ENCODE results near the gene MEF2A. TPM values are rescaled to one million over a fixed set of nuclear protein-coding genes. Genes with fewer than 3 reads are reported as not detected.
"Not testable (repeated sequence)": the region's sequence is repeated elsewhere in the genome, so short reads cannot be mapped to it uniquely, and the experiment has no call there.

MEF2A gene
- 25.5 TPM for total RNA-seq

- ATAC-seq = peak; percentile 90
These were observed at the start of gene MEF2A for GRCh38 chr15:99565299-99566156. Gene MEF2A (plus strand): TSS chr15:99565984. CDS start chr15:99633120, 67,136 bp downstream.

GRCh38 chr15:99518191-99518590 is 47.6 kb upstream of the MEF2A start:
- ATAC-seq = no peak

DNA sequence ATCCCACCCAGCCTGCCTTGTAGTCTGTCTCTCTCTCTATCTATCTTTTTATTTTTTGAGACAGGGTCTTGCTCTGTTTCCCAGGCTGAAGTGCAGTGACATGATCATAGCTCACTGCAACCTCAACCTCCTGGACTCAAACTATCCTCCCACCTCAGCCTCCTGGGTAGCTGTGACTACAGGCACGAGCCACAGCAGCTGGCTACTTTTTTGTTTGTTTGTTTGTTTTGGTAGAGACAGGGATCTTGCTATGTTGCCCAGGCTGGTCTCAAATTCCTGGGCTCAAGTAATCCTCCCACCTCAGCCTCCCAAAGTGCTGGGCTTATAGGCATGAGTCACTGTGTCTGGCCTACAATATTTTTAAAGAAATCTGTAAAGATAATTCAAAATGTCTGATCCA is 46.4 kb upstream of the MEF2A start:
- ATAC-seq = not testable (repeated sequence)

DNA sequence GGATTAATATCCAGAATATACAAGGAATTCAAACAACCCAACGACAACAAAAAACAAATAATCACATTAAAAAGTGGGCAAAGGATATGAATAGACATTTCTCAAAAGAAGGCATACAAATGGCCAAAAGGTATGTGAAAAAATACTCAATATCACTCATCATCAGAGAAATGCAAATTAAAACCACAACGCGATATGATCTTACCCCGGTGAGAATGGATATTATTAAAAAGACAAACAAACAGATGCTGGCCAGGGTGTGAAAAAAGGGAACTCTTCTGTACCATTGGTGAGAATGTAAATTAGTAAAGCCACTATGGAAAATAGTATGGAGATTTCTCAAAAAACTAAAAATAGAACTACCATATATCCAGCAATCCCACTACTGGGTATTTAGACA is 43.5 kb upstream of the MEF2A start:
- ATAC-seq = no peak

DNA sequence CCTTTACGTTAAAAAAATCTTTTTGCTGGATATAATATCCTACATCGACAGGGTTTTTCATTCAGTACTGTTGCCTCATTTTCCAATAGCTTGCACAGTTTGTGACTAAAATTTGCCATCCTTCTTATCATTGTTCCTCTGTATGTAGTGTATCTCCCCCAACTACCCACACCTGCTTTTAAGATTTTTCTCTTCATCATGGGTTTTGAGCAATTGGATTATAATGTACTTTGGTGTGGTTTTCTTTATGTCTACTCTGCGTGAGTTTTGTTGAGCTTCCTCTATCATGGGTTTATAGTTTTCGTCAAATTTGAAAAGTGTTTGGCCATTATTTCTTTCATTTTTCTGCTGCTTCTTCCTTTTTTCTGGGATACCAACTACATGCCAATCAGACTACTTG is 39.6 kb upstream of the MEF2A start:
- no peak for ATAC-seq

DNA sequence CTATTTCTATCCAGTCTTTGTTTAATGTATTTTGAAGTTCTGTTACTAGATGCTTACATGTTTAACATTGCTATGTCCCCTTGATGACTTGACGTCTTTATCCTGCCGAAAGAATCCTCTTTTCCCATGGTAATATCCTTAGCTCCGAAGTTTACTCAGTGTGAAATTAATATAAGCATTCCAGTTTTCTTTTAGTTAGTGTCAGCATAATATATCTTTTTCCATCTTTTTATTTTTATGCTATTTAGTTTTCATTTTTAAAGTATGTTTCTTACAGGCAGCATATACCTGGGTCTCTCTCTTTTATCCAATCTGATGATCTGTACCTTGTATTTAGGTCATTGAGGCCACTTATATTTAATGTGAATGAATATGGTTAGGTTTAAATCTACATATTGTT is 39.1 kb upstream of the MEF2A start:
- no peak for ATAC-seq

DNA sequence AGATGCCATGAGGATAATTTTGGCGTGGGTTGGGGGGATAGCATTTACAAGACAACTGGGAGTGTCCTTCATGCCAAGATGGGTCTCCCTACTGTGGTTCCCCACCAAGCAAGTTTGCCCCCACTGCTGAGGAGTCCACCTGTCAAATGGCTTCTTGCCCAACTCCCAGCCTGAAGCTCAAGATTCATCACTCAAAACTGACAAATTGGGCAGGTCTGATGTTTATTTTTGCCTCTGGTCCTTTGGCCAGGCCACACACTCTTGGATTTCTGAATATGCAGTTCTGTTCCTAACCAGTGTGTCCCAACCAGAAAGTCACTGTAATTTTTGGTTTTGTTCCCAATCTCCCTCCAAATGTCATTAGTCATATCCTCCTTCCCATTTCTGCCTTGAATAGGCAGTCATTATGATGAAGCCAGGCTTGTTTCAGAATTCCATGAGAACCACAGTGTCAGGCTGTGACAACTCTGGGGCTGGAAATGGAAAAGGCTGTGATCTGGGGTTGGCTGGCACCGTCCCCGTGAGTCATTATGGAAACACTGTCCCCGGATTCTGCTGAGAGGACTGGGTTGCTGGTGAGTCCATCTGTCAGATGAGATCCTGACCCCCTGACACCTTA is 29.3 kb upstream of the MEF2A start:
- ATAC-seq = peak; percentile 48

DNA sequence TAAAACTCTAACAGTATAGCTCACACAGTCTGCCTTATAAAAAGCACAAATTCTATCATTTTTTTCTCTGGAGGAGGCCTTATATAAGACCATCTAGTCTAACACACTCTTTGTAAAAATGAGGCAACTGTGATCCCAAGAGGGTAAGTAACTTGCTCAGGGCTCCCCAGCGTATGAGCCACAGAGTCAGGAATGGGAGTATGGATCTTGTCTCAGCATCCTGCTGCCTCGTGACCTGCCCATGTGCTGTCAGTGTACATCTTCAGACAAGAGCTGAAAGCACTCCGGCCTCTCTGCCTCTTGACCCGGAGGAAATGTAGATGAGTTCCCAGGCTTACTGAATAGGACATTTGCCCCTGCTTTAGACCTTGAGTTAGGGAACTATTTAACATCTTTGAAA is 28.4 kb upstream of the MEF2A start:
- ATAC-seq = no peak

DNA sequence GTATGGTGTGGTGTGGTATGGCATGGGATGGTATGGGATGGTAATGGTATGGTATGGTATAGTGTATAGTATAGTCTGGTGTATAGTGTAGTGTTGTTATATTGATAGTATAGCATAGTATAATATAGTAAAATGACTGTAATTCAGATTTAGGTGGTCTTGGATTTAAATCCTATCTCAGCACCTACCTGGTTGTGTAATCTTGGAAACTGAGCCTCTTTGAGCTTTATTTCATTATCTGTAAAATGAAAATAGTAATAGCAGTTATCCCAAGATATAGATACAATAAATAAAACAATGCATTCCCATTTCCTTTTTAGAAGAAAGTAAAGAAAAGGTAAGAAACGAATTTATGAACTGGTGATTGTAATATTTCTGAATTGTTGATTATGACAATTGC is 27.5 kb upstream of the MEF2A start:
- ATAC-seq = no peak

- ATAC-seq = no peak
These were observed 23.0 kb upstream of the MEF2A start for GRCh38 chr15:99542828-99543227.

GRCh38 chr15:99545605-99546004 is 20.2 kb upstream of the MEF2A start:
- no peak for ATAC-seq

DNA sequence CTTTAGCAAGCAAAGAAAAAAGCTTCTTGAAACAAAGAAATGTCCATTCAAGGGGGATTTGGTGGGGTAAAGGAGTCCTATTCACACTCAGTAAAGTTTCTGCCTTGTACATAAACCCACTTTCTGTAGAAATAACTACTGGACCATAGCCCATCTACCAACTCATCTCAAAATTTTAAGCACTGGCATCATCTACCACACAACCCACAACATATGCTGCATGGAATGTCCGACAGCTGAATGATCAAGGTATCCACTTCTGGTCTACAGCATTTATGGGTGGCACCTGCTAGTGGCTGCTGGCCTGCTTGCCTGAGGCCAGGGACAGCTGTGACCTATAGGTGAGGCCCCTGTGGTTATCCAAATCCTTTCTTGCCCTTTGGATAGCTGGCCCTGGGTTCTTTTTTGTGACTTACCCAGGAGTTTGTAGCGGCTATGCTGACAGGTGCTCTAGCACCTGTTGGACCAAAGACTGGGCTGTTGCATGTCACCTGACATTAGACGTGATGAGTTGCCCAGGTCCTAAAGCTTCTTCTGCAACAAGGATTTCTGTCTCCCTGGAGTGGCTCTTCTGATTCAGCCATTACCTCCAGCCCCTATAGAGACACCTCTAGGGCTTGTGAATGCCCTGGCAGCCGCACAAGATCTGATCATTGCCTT is 19.2 kb upstream of the MEF2A start:
- no peak for ATAC-seq

GRCh38 chr15:99547517-99547916 is 18.3 kb upstream of the MEF2A start:
- no peak for ATAC-seq

DNA sequence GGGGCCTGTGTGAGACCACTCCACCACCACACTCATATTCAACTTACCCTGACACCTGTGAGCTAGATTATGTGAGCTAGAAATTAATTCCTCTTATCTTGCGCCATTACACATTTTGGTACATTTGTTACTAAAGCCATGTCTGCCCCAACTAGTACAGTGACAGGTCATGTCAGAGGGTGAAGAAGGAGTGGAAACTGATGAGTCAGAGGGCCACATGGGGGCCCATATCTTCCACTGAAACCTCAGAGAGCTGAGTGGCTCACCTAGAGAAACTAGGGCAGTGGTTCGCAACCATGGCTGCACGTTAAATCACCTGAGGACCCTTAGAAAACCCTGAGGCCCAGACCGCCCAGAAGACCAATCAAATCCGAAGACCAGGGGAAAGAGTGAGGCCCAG is 15.7 kb upstream of the MEF2A start:
- no peak for ATAC-seq

DNA sequence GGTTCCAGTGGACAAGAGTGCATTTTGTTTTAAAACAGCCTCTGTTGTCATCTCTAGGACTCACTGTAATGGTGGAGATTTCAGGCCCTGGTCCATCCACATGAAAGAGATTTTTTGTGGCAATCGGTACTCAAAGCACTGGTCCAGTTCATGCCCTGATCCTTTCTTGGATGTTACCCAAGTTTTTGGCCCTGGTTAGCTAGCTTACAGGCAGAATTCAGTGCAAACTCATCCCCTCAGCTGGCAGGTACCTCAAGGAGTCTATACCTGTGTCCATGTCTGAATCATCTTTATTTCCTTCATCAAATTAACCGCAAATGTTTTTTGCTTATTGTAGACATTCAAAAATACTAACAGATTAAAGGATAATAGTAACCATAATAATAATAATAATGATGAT is 13.7 kb upstream of the MEF2A start:
- no peak for ATAC-seq

DNA sequence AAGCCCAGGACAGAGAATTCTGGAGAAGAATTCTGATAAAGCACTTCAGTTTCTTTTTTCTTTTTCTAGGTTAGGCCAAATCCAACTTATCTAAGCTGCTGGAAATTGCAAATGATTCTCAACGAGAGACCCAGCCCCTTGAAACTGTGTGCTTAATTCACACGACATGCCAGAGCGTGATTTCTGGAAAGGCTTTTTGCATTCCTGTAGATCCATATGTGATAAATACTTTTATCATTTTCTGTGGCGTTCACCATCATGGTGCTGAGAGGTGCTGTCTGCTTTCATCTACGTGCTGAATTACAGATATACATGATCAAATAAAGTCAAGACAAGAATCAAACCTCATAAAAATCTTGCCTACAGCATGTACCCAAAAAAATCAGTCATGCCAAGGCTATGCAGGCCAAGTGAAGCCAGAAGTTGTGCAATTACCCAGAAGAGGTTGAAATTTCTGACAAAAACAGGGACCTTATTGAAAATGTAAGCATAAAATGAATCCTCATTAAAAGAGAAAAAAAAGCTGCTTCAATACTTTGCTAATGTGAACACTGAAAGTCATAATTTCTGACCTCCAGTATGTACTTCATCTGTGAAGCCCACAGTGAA is 10.8 kb upstream of the MEF2A start:
- ATAC-seq = no peak

DNA sequence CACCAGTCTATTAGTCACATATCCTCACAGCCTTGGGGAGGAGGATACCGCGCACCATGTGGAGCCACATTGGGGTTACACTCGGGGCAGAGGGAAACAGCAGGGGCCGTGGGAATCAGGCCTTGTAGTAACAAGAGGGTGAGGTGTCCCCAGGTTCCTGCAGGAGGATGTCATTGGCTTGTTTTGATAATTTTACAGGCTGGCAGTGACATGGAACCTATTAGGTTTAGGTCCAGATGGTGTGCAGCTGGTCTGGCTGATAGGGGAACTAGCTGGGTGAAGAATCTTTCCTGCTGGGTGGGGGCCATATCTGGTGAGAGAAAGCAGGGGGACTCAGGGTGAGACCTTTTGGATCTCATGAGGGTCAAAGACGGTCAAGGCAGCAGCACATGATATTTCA is 9.8 kb upstream of the MEF2A start:
- ATAC-seq = no peak

DNA sequence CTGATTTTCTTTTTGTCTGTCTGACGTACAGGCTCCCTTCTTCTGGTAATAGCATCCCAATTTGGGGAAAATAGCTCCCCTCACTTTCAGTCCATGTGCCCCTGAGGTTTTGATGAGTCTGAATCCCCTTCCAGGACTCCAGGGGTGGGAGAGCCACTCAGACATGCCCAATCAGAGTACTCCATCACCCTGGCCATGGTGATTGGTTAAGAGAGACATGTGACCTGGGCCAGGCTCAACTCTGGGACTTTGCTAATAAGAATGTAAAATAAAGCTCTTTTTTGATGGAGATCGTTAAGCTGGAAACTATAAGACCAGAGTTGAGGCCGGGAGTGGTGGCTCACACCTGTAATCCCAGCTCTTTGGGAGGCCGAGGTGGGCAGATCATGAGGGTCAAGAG is 9.2 kb upstream of the MEF2A start:
- no peak for ATAC-seq

GRCh38 chr15:99558084-99558483 is 7.7 kb upstream of the MEF2A start:
- ATAC-seq = no peak

DNA sequence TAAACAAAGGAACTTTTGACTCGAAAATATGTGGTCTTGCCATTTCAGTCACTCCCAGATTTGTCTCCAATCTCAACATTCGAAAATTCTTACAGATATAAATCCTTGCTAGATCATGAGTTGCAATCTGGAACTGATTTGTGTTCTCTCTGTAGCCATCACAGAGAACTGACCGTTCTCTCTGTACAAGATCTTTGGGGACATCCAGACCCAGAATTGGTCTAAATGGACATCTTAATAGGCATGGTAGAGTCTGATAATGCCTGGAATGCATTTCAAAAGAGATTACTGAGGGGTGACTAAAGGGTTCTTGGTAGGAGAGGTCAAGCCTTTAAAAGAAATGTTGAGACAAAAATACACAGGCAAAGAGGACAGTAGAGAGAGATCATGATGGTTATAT is 7.2 kb upstream of the MEF2A start:
- no peak for ATAC-seq

GRCh38 chr15:99561476-99562230 is 4.1 kb upstream of the MEF2A start:
- no peak for ATAC-seq

DNA sequence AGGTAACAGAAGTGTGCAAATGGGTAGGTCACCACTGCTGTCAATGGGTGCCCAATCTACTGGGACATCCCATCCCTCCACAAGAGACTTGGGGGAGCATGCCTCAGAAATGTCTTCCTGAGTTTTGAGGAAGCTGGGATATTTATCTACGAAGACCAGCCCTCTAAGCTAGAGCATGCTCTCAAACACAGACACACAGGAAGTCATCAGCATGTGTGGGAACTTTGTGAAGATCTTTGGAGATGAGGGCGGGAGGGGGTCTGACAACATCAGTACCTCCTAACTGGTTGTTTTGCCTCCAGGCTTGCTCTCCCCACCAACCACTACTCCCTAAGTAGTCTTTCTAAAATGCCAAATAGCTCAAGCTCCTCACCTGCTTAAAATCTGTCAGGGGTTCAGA is 3.5 kb upstream of the MEF2A start:
- no peak for ATAC-seq
